Fibroblast of skin of back (primary cell): ENCODE results near the gene RGS7.
"Not testable (repeated sequence)": the region's sequence is repeated elsewhere in the genome, so short reads cannot be mapped to it uniquely, and the experiment has no call there.

Source experiments
- DNase-seq: peaks from one replicate; pipeline ENCODE4 v3.0.0-alpha.2; 2013

Gene RGS7

GRCh38 chr1:241208910-241209379 lies 148.1 kb downstream of the RGS7 start:
- DNase-seq, result no peak

- no peak for DNase-seq
Measured at GRCh38 chr1:241203817-241204216, 153.2 kb downstream of the RGS7 start.

- no peak for DNase-seq
Measured at GRCh38 chr1:241202401-241202800, 154.6 kb downstream of the RGS7 start.

- no peak for DNase-seq
Measured at GRCh38 chr1:241186716-241187115, 170.3 kb downstream of the RGS7 start.

- no peak for DNase-seq
Measured at GRCh38 chr1:241181971-241182370, 175.0 kb downstream of the RGS7 start.

GRCh38 chr1:241181471-241181870 lies 175.5 kb downstream of the RGS7 start:
- no peak for DNase-seq

GRCh38 chr1:241180569-241180968 lies 176.4 kb downstream of the RGS7 start:
- no peak for DNase-seq

GRCh38 chr1:241177660-241178059 lies 179.3 kb downstream of the RGS7 start:
- DNase-seq, result no peak

GRCh38 chr1:241172486-241172885 lies 184.5 kb downstream of the RGS7 start:
- no peak for DNase-seq

GRCh38 chr1:241171991-241172390 lies 185.0 kb downstream of the RGS7 start:
- DNase-seq, result no peak

GRCh38 chr1:241167121-241167630 lies 189.8 kb downstream of the RGS7 start:
- DNase-seq, result no peak

GRCh38 chr1:241166625-241167024 lies 190.4 kb downstream of the RGS7 start:
- no peak for DNase-seq

- not testable (repeated sequence) for DNase-seq
Measured at GRCh38 chr1:241165256-241165655, 191.7 kb downstream of the RGS7 start.

GRCh38 chr1:241163363-241163762 lies 193.6 kb downstream of the RGS7 start:
- DNase-seq, result no peak

GRCh38 chr1:241161188-241161689 lies 195.8 kb downstream of the RGS7 start:
- DNase-seq, result no peak

GRCh38 chr1:241157435-241157834 lies 199.6 kb downstream of the RGS7 start:
- DNase-seq, result no peak

GRCh38 chr1:241156231-241156965 lies 200.6 kb downstream of the RGS7 start:
- peak; percentile 28 for DNase-seq

GRCh38 chr1:241145881-241146280 lies 211.1 kb downstream of the RGS7 start:
- no peak for DNase-seq

GRCh38 chr1:241143765-241144442 lies 213.1 kb downstream of the RGS7 start:
- no peak for DNase-seq

GRCh38 chr1:241142493-241142892 lies 214.5 kb downstream of the RGS7 start:
- no peak for DNase-seq

- not testable (repeated sequence) for DNase-seq
Measured at GRCh38 chr1:241141646-241142045, 215.4 kb downstream of the RGS7 start.

GRCh38 chr1:241140670-241141069 lies 216.3 kb downstream of the RGS7 start:
- no peak for DNase-seq

GRCh38 chr1:241139047-241139446 lies 218.0 kb downstream of the RGS7 start:
- peak; percentile 24 for DNase-seq

GRCh38 chr1:241138248-241138647 lies 218.8 kb downstream of the RGS7 start:
- DNase-seq, result no peak
